ENCODE results near the gene AVP. TPM values are rescaled to one million over a fixed set of nuclear protein-coding genes. Genes with fewer than 3 reads are reported as not detected.

The AVP gene, protein sequence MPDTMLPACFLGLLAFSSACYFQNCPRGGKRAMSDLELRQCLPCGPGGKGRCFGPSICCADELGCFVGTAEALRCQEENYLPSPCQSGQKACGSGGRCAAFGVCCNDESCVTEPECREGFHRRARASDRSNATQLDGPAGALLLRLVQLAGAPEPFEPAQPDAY
- not detected for total RNA-seq
- not detected for polyA plus RNA-seq
- long read RNA-seq, donor 1 = 0 reads
- long read RNA-seq, donor 2 = 0 reads
- long read RNA-seq, donor 3 = 0 reads

DNA sequence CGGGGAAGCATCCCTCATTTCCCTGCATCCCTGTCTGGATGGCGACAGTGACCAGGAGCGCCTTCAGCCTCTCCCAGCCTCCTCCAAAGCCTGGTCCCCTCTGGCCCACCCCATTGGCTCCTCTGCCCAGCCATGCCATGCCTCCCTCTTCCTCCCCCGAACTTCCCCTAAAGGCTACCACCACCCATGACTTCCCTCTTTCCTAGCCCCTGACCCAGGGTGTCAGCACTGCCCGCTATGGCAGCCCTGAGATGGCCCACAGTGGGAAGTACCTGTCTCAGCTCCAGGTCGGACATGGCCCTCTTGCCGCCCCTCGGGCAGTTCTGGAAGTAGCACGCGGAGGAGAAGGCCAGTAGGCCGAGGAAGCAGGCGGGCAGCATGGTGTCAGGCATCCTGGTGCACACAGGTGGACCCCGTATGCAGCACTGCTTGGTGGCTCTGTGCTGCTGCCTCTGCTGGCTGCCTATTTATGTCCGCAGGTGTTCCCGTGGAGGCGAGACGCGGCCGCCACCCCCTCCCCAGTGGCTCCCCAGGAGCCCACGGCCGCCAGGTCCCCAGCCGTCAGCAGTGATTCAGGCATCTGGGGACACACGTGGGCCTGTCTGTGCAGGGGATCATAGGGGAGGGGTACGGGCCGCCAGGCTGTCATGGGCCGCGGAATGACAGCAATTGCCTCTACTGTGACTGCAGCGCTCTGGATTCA, at the start of gene AVP:
TSS of gene AVP (minus strand) at position 442 of the 703 bp plus-strand sequence. CDS start at position 392, 50 bp downstream.
- DNase-seq (no peak), ATAC-seq (no peak)
- Histone ChIP-seq H3K9me3 (no peaks in the 10 kb centered on the region), H3K4me3 (no peak within 1 kb of the TSS), H3K27ac (no peak within 1 kb of the TSS), H3K27me3 (peaks cover 3 to 54% (median 14%) of the 10 kb centered on the region in 9 donors), H3K36me3 (no peaks in the 10 kb centered on the region), H3K4me1 (peaks cover 0 to 23% (median 11%) of the 10 kb centered on the region in 12 donors)
- TF ChIP-seq POLR2A (IDR thresholded peaks at IDR 0.05) (no peak), CTCF (IDR thresholded peaks at IDR 0.05) (no peak)
- intact Hi-C loops (cut with DNase I) = no loop called here
- WGBS, 4 donors = 82 to 91% (median 88%) methylated on average over 12 to 28 of the region's 28 CpGs

DNA sequence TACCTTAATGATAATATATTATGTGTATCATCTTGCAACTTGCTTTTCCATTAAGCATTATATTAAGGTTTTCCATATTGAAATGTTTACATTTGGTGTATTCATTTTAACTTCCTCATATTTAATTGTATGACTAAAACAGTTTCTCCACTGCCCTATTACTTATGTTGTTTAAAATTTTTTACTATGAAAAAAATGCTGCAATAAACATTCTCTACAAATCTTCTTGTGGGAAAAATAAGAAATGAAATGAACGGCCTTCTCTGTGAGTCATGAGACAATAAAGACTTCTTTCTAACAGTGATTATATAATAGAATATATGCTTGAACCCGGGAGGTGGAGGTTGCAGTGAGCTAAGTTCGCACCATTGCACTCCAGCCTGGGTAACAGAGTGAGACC, 49.6 kb upstream of the AVP start:
- no peaks in the 10 kb centered on the region for H3K27me3 ChIP-seq
- DNase-seq (no peak), ATAC-seq (no peak)
- no peak for TF ChIP-seq CTCF (IDR thresholded peaks at IDR 0.05)
- no peak for TF ChIP-seq POLR2A (IDR thresholded peaks at IDR 0.05)
- H3K4me1 ChIP-seq = peaks cover 0 to 2% (median 0%) of the 10 kb centered on the region in 12 donors
- H3K4me3 ChIP-seq = no peak overlapping the region
- H3K9me3 ChIP-seq = no peaks in the 10 kb centered on the region
- intact Hi-C loops (cut with DNase I) = no loop called here
- H3K27ac ChIP-seq = no peak overlapping the region
- 93 to 96% (median 95%) methylated on average over 3 of the region's 3 CpGs for WGBS, 4 donors
- H3K36me3 ChIP-seq = peaks cover 0 to 4% (median 0%) of the 10 kb centered on the region in 9 donors

GRCh38 chr20:3133155-3133554, 48.6 kb upstream of the AVP start:
- ATAC-seq (no peak), DNase-seq (no peak)
- H3K27me3 ChIP-seq = no peaks in the 10 kb centered on the region
- H3K36me3 ChIP-seq = peaks cover 0 to 4% (median 0%) of the 10 kb centered on the region in 9 donors
- no peak overlapping the region for H3K4me3 ChIP-seq
- peaks cover 0 to 11% (median 1%) of the 10 kb centered on the region in 12 donors for H3K4me1 ChIP-seq
- TF ChIP-seq POLR2A (IDR thresholded peaks at IDR 0.05) (no peak), CTCF (IDR thresholded peaks at IDR 0.05) (no peak)
- intact Hi-C loops (cut with DNase I) = no loop called here
- 90 to 98% (median 95%) methylated on average over 2 of the region's 2 CpGs for WGBS, 4 donors
- no peak overlapping the region for H3K27ac ChIP-seq
- H3K9me3 ChIP-seq = no peaks in the 10 kb centered on the region

DNA sequence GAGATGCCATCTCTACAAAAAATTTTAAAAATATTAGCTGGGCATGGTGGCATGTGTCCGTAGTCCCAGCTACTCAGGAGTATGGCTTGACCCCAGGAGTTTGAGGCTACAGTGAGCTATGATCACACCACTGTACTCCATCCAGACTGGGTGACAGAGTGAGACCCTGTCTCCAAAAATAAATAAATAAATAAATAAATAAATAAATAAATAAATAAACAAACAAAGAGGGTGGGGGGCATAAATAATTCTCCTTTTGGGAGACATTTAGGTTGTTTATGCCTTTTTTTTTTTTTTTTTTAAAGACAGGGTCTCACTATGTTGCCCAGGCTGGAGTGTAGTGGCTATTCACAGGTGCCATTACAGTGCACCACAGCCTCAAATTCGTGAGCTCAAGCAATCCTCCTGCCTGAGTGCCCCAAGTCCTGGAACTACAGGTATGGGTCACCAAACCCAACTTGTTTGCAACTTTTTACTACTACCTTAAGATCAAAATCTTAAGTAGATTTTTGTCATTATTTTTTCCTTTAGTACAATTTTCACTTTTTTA, 45.6 kb upstream of the AVP start:
- ATAC-seq = no peak
- no peaks in the 10 kb centered on the region for H3K9me3 ChIP-seq
- no peak overlapping the region for H3K27ac ChIP-seq
- intact Hi-C loops (cut with DNase I) = no loop called here
- H3K4me1 ChIP-seq = peaks cover 0 to 15% (median 3%) of the 10 kb centered on the region in 12 donors
- no peaks in the 10 kb centered on the region for H3K36me3 ChIP-seq
- H3K4me3 ChIP-seq = no peak overlapping the region
- no peaks in the 10 kb centered on the region for H3K27me3 ChIP-seq
- DNase-seq = no peak
- TF ChIP-seq CTCF (IDR thresholded peaks at IDR 0.05) (no peak), POLR2A (IDR thresholded peaks at IDR 0.05) (no peak)
- 84 to 93% (median 92%) methylated on average over 2 of the region's 2 CpGs for WGBS, 4 donors
